ENCODE results near the gene RSBN1L.

RSBN1L gene

DNA sequence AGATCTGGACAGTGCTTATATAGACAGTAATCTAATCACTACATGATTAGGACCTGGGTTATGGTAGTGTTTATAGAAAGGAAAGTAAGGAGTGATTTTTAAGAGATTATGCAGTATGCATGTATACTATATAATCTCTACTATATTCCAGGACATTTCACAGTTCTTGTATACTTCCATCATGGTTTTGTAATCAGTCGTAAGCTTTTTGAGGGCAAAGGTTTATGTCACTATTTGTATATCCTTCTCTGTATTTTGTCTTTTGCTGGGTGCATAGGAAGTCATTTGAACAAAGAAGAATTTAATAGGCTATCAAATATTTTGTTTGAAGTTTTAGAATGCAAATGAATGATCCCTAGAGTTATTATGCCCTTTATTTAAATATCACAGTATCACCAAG lies 39.2 kb downstream of the RSBN1L start:
- H3K79me2 ChIP-seq (ENCODE audit: insufficient read depth, low read depth): peaks cover 62% of the 10 kb centered on the region
- peaks cover 18% of the 10 kb centered on the region; the same call in 1 of the 2 replicates for H4K20me1 ChIP-seq (ENCODE audit: insufficient read depth)
- no peaks in the 10 kb centered on the region for H3K36me3 ChIP-seq (ENCODE audit: insufficient read depth)
- H3K9ac ChIP-seq: no peak overlapping the region
- no peak overlapping the region for H3K4me3 ChIP-seq (IDR thresholded peaks at IDR 0.05; ENCODE audit: insufficient read depth, low read depth, low read length)
- no peaks in the 10 kb centered on the region for H3K27me3 ChIP-seq (ENCODE audit: insufficient read depth, low read depth)
- TF ChIP-seq, protein P1, sequence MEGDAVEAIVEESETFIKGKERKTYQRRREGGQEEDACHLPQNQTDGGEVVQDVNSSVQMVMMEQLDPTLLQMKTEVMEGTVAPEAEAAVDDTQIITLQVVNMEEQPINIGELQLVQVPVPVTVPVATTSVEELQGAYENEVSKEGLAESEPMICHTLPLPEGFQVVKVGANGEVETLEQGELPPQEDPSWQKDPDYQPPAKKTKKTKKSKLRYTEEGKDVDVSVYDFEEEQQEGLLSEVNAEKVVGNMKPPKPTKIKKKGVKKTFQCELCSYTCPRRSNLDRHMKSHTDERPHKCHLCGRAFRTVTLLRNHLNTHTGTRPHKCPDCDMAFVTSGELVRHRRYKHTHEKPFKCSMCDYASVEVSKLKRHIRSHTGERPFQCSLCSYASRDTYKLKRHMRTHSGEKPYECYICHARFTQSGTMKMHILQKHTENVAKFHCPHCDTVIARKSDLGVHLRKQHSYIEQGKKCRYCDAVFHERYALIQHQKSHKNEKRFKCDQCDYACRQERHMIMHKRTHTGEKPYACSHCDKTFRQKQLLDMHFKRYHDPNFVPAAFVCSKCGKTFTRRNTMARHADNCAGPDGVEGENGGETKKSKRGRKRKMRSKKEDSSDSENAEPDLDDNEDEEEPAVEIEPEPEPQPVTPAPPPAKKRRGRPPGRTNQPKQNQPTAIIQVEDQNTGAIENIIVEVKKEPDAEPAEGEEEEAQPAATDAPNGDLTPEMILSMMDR (conservative IDR thresholded peaks at IDR 0.05; ENCODE audit: low read depth, low read length): no peak
- no peak overlapping the region for H3K4me2 ChIP-seq
- no peak overlapping the region for H2AFZ ChIP-seq (ENCODE audit: low read depth)
- peaks cover 10% of the 10 kb centered on the region for H3K4me1 ChIP-seq (ENCODE audit: low read depth, poor library complexity, severe bottlenecking)
- H3K27ac ChIP-seq: no peak overlapping the region

DNA sequence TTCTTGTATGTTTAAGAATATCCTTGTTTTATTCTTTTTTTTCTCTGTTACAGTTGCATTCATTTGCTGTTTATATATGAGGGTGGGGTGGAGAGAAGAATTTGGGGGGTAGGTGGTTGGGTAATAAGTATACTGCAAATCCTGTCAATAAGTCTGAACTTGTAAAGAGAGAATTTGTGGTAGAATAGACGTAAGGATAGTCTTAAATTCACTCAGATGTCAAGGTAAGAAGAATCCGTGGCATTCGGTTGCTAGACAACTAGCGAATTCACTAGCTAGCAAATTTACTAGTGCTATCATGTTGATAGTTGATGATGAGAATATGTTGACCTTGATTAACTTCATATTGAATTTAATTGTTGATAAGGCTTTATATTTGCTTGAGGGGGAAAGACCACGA lies 40.7 kb downstream of the RSBN1L start:
- no peak overlapping the region for H2AFZ ChIP-seq (ENCODE audit: low read depth)
- no peak overlapping the region for H3K4me3 ChIP-seq (IDR thresholded peaks at IDR 0.05; ENCODE audit: insufficient read depth, low read depth, low read length)
- peaks cover 46% of the 10 kb centered on the region for H3K79me2 ChIP-seq (ENCODE audit: insufficient read depth, low read depth)
- H3K27me3 ChIP-seq (ENCODE audit: insufficient read depth, low read depth): no peaks in the 10 kb centered on the region
- no peak overlapping the region for H3K4me2 ChIP-seq
- peaks cover 10% of the 10 kb centered on the region for H3K4me1 ChIP-seq (ENCODE audit: low read depth, poor library complexity, severe bottlenecking)
- peaks cover 8% of the 10 kb centered on the region; the same call in 1 of the 2 replicates for H4K20me1 ChIP-seq (ENCODE audit: insufficient read depth)
- no peak overlapping the region for H3K27ac ChIP-seq
- no peaks in the 10 kb centered on the region for H3K36me3 ChIP-seq (ENCODE audit: insufficient read depth)
- TF ChIP-seq, protein P1 (conservative IDR thresholded peaks at IDR 0.05; ENCODE audit: low read depth, low read length): no peak
- H3K9ac ChIP-seq: no peak overlapping the region

DNA sequence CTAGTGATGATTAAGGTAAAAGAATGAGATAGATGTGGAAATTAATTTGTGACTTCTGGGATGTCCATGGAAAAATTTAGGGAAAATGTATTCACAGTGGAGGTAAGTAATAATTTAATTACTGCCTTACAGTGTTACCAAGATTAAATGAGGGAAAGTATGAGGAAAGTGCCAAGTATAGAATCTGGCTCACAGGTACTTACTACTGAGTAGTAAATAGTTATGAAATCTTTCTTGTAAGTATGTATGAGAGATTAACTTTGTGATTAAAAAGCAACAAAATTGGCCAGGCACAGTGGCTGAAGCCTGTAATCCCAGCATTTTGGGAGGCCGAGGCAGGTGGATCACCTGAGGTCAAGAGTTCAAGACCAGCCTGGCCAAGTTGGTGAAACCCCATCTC lies 42.1 kb downstream of the RSBN1L start:
- Histone ChIP-seq H3K4me3 (IDR thresholded peaks at IDR 0.05; ENCODE audit: insufficient read depth, low read depth, low read length) (no peak overlapping the region), H2AFZ (ENCODE audit: low read depth) (no peak overlapping the region), H3K79me2 (ENCODE audit: insufficient read depth, low read depth) (peaks cover 36% of the 10 kb centered on the region), H3K9ac (no peak overlapping the region), H3K4me2 (no peak overlapping the region), H3K27me3 (ENCODE audit: insufficient read depth, low read depth) (no peaks in the 10 kb centered on the region), H3K4me1 (ENCODE audit: low read depth, poor library complexity, severe bottlenecking) (peaks cover 10% of the 10 kb centered on the region), H4K20me1 (ENCODE audit: insufficient read depth) (peaks cover 8% of the 10 kb centered on the region; the same call in 1 of the 2 replicates), H3K27ac (no peak overlapping the region), H3K36me3 (ENCODE audit: insufficient read depth) (no peaks in the 10 kb centered on the region; the same call in 1 of the 2 replicates)
- TF ChIP-seq, protein P1 (conservative IDR thresholded peaks at IDR 0.05; ENCODE audit: low read depth, low read length): no peak

DNA sequence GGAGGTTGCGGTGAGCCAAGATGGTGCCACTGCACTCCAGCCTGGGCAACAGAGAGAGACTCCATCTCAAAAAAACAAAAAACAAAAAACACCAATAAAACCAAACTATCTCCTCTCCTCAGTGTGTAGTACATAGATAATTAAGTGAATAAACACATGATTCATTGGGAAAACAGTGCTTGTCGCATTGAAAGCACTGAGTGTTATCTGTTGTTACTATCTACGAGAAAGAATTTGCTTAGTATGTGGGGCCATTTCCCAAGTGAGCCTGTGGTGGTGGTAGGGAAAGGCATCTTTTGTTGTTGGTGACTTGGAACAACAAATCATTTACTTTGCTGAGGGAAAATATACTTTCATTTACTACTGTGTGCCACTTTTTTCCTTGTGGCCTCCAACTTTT lies 42.6 kb downstream of the RSBN1L start:
- Histone ChIP-seq H3K4me3 (IDR thresholded peaks at IDR 0.05; ENCODE audit: insufficient read depth, low read depth, low read length) (no peak overlapping the region), H3K27me3 (ENCODE audit: insufficient read depth, low read depth) (no peaks in the 10 kb centered on the region), H3K9ac (no peak overlapping the region), H2AFZ (ENCODE audit: low read depth) (no peak overlapping the region), H3K27ac (no peak overlapping the region), H3K36me3 (ENCODE audit: insufficient read depth) (no peaks in the 10 kb centered on the region; the same call in 1 of the 2 replicates), H3K4me1 (ENCODE audit: low read depth, poor library complexity, severe bottlenecking) (peaks cover 10% of the 10 kb centered on the region), H3K79me2 (ENCODE audit: insufficient read depth, low read depth) (peaks cover 31% of the 10 kb centered on the region), H4K20me1 (ENCODE audit: insufficient read depth) (peaks cover 8% of the 10 kb centered on the region; the same call in 1 of the 2 replicates), H3K4me2 (no peak overlapping the region)
- TF ChIP-seq, protein P1 (conservative IDR thresholded peaks at IDR 0.05; ENCODE audit: low read depth, low read length): no peak

Data from KMS-11 (cell line).